Natural killer cell (primary cell): Measurements from ENCODE around the gene APIP. TPM values are rescaled to one million over a fixed set of nuclear protein-coding genes. Genes with fewer than 3 reads are reported as not detected.

Experiments used
- ATAC-seq, 3 donors: fragments of 150-1000 bp in 2 of 3; fragments of 200-7000 bp in 1 of 3; cut with Tn5 transposase; 1 replicate in 1 of 3; 2 replicates in 2 of 3; pipeline ENCODE4 v1.10.0; 2021; ENCODE audit warnings: mild to moderate bottlenecking in 2 of 3, moderate library complexity in 2 of 3
- DNase-seq, 2 donors: peaks; one replicate each; pipeline versions ENCODE4 v3.0.0 to v3.0.0-alpha.2; 2013 to 2021; ENCODE audit warnings: mixed read lengths in 1 of 2
- H3K27ac ChIP-seq: one replicate; pipeline ENCODE4 v1.5.1; 2013; ENCODE audit warnings: mild to moderate bottlenecking, low read length
- H3K27me3 ChIP-seq: one replicate; pipeline ENCODE4 v1.6.1; 2013; ENCODE audit warnings: low read length; ENCODE audit not compliant: control insufficient read depth, insufficient read depth
- H3K36me3 ChIP-seq: one replicate; pipeline ENCODE4 v1.6.1; 2013; ENCODE audit warnings: low read length; ENCODE audit not compliant: control insufficient read depth, insufficient read depth
- H3K4me1 ChIP-seq: one replicate; pipeline ENCODE4 v1.6.1; 2013; ENCODE audit warnings: low read length; ENCODE audit not compliant: control insufficient read depth, insufficient read depth
- H3K4me3 ChIP-seq: one replicate; pipeline ENCODE4 v1.5.1; 2013; ENCODE audit warnings: low read length
- H3K9me3 ChIP-seq: one replicate; pipeline ENCODE4 v1.6.1; 2013; ENCODE audit warnings: low read length; ENCODE audit not compliant: control insufficient read depth, insufficient read depth
- H3K27ac Mint-ChIP-seq, 2 donors: one replicate each; pipeline ENCODE4 v1.8.0; 2022; ENCODE audit warnings: mild to moderate bottlenecking in 2 of 2, mixed read lengths in 2 of 2, moderate library complexity in 1 of 2
- H3K27me3 Mint-ChIP-seq, 2 donors: one replicate each; pipeline ENCODE4 v1.8.0; 2022; ENCODE audit warnings: low read depth in 2 of 2, mixed read lengths in 2 of 2
- H3K36me3 Mint-ChIP-seq: one replicate; pipeline ENCODE4 v1.8.0; 2022; ENCODE audit warnings: mixed read lengths
- H3K4me1 Mint-ChIP-seq, 2 donors: one replicate each; pipeline ENCODE4 v1.8.0; 2022; ENCODE audit warnings: mixed read lengths in 2 of 2
- H3K4me3 Mint-ChIP-seq: one replicate; pipeline ENCODE4 v1.8.0; 2022; ENCODE audit warnings: mild to moderate bottlenecking, moderate library complexity, mixed read lengths
- H3K9me3 Mint-ChIP-seq, 2 donors: one replicate each; pipeline ENCODE4 v1.8.0; 2022; ENCODE audit warnings: mixed read lengths in 2 of 2
- CTCF ChIP-seq: fragments of 200-600 bp; IDR thresholded peaks from one replicate; pipeline ENCODE4 v1.8.0; 2022; ENCODE audit warnings: antibody characterized with exemption
- WGBS: methylation state at CpG from one replicate; pipeline ENCODE4 v1.1.7; 2013; ENCODE audit warnings: missing lambda C conversion rate; ENCODE audit not compliant: insufficient coverage; 5-methylcytosine and 5-hydroxymethylcytosine counted together
- intact Hi-C: fragments of 100-400 bp; cut with micrococcal nuclease; formaldehyde crosslinking; loops from one replicate; pipeline ENCODE4 v1.14.2; 2022
- total RNA-seq, 4 donors: library from RNA; stranded (reverse); fragments of 120-200 nt in 1 of 4; gene quantifications; one replicate each; pipeline versions ENCODE4 v1.2.3 to v1.2.4, GENCODE V29; 2013 to 2022

The APIP gene
- total RNA-seq, 3 donors from 2014 or later (not counting 1 experiment from before 2014, with no cell fraction given) = 6.6 to 9.4 (median 8.1) TPM

GRCh38 chr11:34857463-34857862 is 58.7 kb downstream of the APIP start:
- ATAC-seq = no peak
- intact Hi-C loops = no loop called here
- DNase-seq = no peak
- Mint-ChIP-seq H3K4me3 (no peak overlapping the region), H3K9me3 (no peaks in the 10 kb centered on the region), H3K27ac (no peak overlapping the region), H3K36me3 (no peaks in the 10 kb centered on the region), H3K27me3 (peaks cover 2 to 10% of the 10 kb centered on the region in 2 donors), H3K4me1 (no peaks in the 10 kb centered on the region)
- Histone ChIP-seq H3K4me1 (no peaks in the 10 kb centered on the region), H3K27me3 (no peaks in the 10 kb centered on the region), H3K9me3 (no peaks in the 10 kb centered on the region), H3K4me3 (no peak overlapping the region), H3K27ac (no peak overlapping the region), H3K36me3 (no peaks in the 10 kb centered on the region)
- 70% methylated on average over 1 of the region's 2 CpGs for WGBS
- TF ChIP-seq CTCF = no peak

- Mint-ChIP-seq H3K27ac (no peak overlapping the region), H3K9me3 (no peaks in the 10 kb centered on the region), H3K4me1 (no peaks in the 10 kb centered on the region), H3K4me3 (no peak overlapping the region), H3K36me3 (no peaks in the 10 kb centered on the region), H3K27me3 (peaks cover 9 to 18% of the 10 kb centered on the region in 2 donors)
- intact Hi-C loops = no loop called here
- DNase-seq = no peak
- WGBS = 86% methylated on average over 1 of the region's 1 CpG
- ATAC-seq = no peak
- no peak for TF ChIP-seq CTCF
- Histone ChIP-seq H3K9me3 (no peaks in the 10 kb centered on the region), H3K36me3 (no peaks in the 10 kb centered on the region), H3K27ac (no peak overlapping the region), H3K27me3 (no peaks in the 10 kb centered on the region), H3K4me3 (no peak overlapping the region), H3K4me1 (no peaks in the 10 kb centered on the region)
Observed at GRCh38 chr11:34856251-34856650, 59.9 kb downstream of the APIP start.

- Mint-ChIP-seq H3K4me3 (no peak overlapping the region), H3K27me3 (peaks cover 10 to 21% of the 10 kb centered on the region in 2 donors), H3K4me1 (no peaks in the 10 kb centered on the region), H3K36me3 (no peaks in the 10 kb centered on the region), H3K27ac (no peak overlapping the region), H3K9me3 (no peaks in the 10 kb centered on the region)
- intact Hi-C loops = no loop called here
- no peak for ATAC-seq
- H3K4me1 ChIP-seq = no peaks in the 10 kb centered on the region
- 92% methylated on average over 3 of the region's 3 CpGs for WGBS
- no peaks in the 10 kb centered on the region for H3K36me3 ChIP-seq
- no peak for DNase-seq
- no peak overlapping the region for H3K27ac ChIP-seq
- H3K9me3 ChIP-seq = no peaks in the 10 kb centered on the region
- no peak overlapping the region for H3K4me3 ChIP-seq
- TF ChIP-seq CTCF = no peak
- no peaks in the 10 kb centered on the region for H3K27me3 ChIP-seq
Observed at GRCh38 chr11:34855754-34856095, 60.5 kb downstream of the APIP start.

- ATAC-seq (no peak), DNase-seq (no peak)
- no peaks in the 10 kb centered on the region for H3K4me1 ChIP-seq
- intact Hi-C loops = no loop called here
- no peaks in the 10 kb centered on the region for H3K27me3 ChIP-seq
- H3K36me3 ChIP-seq = no peaks in the 10 kb centered on the region
- H3K9me3 Mint-ChIP-seq = no peaks in the 10 kb centered on the region
- no peak overlapping the region for H3K4me3 Mint-ChIP-seq
- H3K36me3 Mint-ChIP-seq = no peaks in the 10 kb centered on the region
- 95% methylated on average over 4 of the region's 5 CpGs for WGBS
- no peak for TF ChIP-seq CTCF
- H3K4me1 Mint-ChIP-seq = no peaks in the 10 kb centered on the region
- H3K4me3 ChIP-seq = no peak overlapping the region
- no peak overlapping the region for H3K27ac Mint-ChIP-seq
- H3K27me3 Mint-ChIP-seq = peaks cover 10 to 26% of the 10 kb centered on the region in 2 donors
- H3K9me3 ChIP-seq = no peaks in the 10 kb centered on the region
- H3K27ac ChIP-seq = no peak overlapping the region
Observed at GRCh38 chr11:34855021-34855753, 61.0 kb downstream of the APIP start.
